HEK293T (cell line): ENCODE data around the gene PLCH2.

Experiments
- ARNT ChIP-seq: fragments of 450-650 bp; IDR thresholded peaks from 2 replicates; pipeline ENCODE4 v1.6.1; 2017; ENCODE audit warnings: mild to moderate bottlenecking
- BHLHE40 ChIP-seq: fragments of 450-650 bp; IDR thresholded peaks from 2 replicates; pipeline ENCODE4 v1.6.1; 2016; ENCODE audit warnings: mild to moderate bottlenecking, moderate library complexity, borderline replicate concordance
- ELF4 ChIP-seq: fragments of 450-650 bp; IDR thresholded peaks from 2 replicates; pipeline ENCODE4 v1.6.1; 2017; ENCODE audit warnings: antibody characterized with exemption
- FOXM1 ChIP-seq: fragments of 450-650 bp; IDR thresholded peaks from 2 replicates; pipeline ENCODE4 v1.6.1; 2017; ENCODE audit warnings: mild to moderate bottlenecking, borderline replicate concordance
- HDGF ChIP-seq: fragments of 450-650 bp; IDR thresholded peaks from 2 replicates; pipeline ENCODE4 v1.6.1; 2017; ENCODE audit warnings: antibody characterized with exemption, borderline replicate concordance
- L3MBTL2 ChIP-seq: fragments of 450-650 bp; conservative IDR thresholded peaks from 2 replicates; pipeline ENCODE4 v1.6.1; 2016; ENCODE audit warnings: mild to moderate bottlenecking
- LEF1 ChIP-seq: fragments of 450-650 bp; IDR thresholded peaks from 2 replicates; pipeline ENCODE4 v1.6.1; 2017; ENCODE audit warnings: mild to moderate bottlenecking, borderline replicate concordance
- NFRKB ChIP-seq: fragments of 450-650 bp; IDR thresholded peaks from 2 replicates; pipeline ENCODE4 v1.6.1; 2016; ENCODE audit warnings: mild to moderate bottlenecking, moderate library complexity
- SP1 ChIP-seq: fragments of 450-650 bp; IDR thresholded peaks from 2 replicates; pipeline ENCODE4 v1.6.1; 2017
- SUZ12 ChIP-seq: fragments of 450-650 bp; IDR thresholded peaks from 2 replicates; pipeline ENCODE4 v1.6.1; 2016; ENCODE audit warnings: mild to moderate bottlenecking
- TARDBP ChIP-seq: fragments of 450-650 bp; IDR thresholded peaks from 2 replicates; pipeline ENCODE4 v1.6.1; 2016

- TF ChIP-seq BHLHE40: no peak
- TF ChIP-seq LEF1: no peak
- no peak for TF ChIP-seq L3MBTL2
- no peak for TF ChIP-seq SP1
- TF ChIP-seq SUZ12: no peak
- no peak for TF ChIP-seq ARNT
- no peak for TF ChIP-seq HDGF
- no peak for TF ChIP-seq ELF4
- TF ChIP-seq TARDBP: no peak
- no peak for TF ChIP-seq FOXM1
- TF ChIP-seq NFRKB: no peak
Observed at GRCh38 chr1:2539312-2539907, 63.3 kb downstream of the PLCH2 start.
